Measurements from ENCODE around the gene POLR3H. TPM values are rescaled to one million over a fixed set of nuclear protein-coding genes. Genes with fewer than 3 reads are reported as not detected.

The POLR3H gene
- total RNA-seq, 1 donor from 2014 or later, result 9.7 TPM

DNA sequence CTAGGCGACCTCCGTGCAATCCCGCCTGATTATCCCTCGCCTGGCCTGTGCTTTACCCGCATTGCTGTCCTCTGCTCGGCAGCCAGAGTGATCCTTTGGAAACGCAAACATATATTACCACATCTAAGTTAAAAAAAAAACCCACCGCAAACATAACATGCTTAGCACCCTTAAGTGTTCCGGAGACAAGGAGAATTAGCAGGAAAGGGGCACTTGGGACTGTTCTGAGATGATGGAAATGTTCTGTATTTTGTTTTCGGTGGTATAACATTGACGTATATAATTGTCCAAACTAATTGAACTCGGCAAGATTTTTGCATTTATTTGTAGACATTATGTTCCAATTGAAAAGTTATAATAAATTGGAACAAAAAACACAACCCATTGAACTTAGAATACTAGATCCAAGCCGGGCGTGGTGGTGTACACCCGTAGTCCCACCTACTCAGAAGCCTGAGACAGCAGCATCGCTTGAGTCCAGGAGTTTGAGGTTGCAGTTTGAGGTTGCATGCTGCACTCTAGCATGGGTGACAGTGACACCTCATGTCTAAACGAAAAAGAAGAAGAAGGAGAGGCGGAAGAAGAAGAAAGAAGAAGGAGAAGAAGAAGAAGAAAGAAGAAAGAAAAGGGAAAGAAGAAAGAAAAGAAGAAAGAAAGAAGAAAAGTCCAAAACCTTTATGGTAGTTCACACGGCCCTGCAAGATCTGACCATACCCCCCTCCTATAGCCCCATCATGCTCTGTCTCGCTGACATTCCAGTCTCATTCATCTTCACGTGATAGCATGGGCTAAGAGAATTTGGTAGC is 604 bp upstream of the POLR3H start:
- Histone ChIP-seq H3K4me3 (ENCODE audit: low read depth, low read length) (peak overlapping the region; percentile 59), H3K27me3 (ENCODE audit: control insufficient read depth, insufficient read depth, low read length) (no peaks in the 10 kb centered on the region), H3K36me3 (ENCODE audit: control insufficient read depth, insufficient read depth, low read length) (no peaks in the 10 kb centered on the region)
- TF ChIP-seq, protein P1, sequence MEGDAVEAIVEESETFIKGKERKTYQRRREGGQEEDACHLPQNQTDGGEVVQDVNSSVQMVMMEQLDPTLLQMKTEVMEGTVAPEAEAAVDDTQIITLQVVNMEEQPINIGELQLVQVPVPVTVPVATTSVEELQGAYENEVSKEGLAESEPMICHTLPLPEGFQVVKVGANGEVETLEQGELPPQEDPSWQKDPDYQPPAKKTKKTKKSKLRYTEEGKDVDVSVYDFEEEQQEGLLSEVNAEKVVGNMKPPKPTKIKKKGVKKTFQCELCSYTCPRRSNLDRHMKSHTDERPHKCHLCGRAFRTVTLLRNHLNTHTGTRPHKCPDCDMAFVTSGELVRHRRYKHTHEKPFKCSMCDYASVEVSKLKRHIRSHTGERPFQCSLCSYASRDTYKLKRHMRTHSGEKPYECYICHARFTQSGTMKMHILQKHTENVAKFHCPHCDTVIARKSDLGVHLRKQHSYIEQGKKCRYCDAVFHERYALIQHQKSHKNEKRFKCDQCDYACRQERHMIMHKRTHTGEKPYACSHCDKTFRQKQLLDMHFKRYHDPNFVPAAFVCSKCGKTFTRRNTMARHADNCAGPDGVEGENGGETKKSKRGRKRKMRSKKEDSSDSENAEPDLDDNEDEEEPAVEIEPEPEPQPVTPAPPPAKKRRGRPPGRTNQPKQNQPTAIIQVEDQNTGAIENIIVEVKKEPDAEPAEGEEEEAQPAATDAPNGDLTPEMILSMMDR (IDR thresholded peaks at IDR 0.05; ENCODE audit: insufficient read depth, low read length, poor library complexity, severe bottlenecking), result no peak
- DNase-seq (ENCODE audit: low read depth), result no peak

DNA sequence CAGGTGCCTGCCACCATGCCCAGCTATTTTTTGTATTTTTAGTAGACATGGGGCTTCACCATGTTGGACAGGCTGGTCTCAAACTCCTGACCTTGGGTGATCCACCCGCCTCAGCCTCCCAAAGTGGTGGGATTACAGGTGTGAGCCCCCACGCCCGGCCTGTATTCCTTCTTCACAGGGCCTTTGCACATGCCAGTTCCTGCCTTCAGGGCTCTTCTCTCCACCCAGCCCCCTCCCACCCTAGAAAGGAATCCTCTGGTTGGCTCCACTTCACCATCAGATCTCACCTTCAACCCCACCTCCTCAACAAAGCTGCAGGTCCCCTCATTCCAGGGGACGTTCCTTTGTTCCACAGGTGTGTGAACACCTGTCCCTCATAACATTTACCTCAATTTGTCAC is 2.0 kb downstream of the POLR3H start:
- no peaks in the 10 kb centered on the region for H3K27me3 ChIP-seq (ENCODE audit: control insufficient read depth, insufficient read depth, low read length)
- no peak for DNase-seq (ENCODE audit: low read depth)
- TF ChIP-seq, protein P1 (IDR thresholded peaks at IDR 0.05; ENCODE audit: insufficient read depth, low read length, poor library complexity, severe bottlenecking), result no peak
- no peaks in the 10 kb centered on the region for H3K36me3 ChIP-seq (ENCODE audit: control insufficient read depth, insufficient read depth, low read length)
- H3K4me3 ChIP-seq (ENCODE audit: low read depth, low read length), result no peak overlapping the region

DNA sequence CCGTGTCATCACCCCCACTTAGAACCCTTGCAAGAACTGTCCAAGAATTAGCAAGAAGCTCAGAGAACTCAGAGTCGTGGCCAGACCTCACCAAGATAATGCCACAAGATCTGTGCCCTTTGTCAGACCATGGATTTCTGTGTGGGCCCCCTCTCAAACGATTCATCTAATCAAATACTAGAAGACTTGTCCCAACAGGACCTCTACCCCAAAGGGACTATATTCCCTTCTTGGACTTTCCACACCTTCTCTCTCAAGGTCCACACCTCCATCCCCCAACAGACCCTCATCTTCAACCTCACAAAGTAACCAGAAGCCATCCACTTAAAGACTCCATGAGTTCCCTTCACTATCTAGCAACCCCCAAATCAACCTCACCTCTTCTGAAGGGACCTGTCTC is 2.8 kb downstream of the POLR3H start:
- DNase-seq (ENCODE audit: low read depth), result no peak
- Histone ChIP-seq H3K36me3 (ENCODE audit: control insufficient read depth, insufficient read depth, low read length) (no peaks in the 10 kb centered on the region), H3K27me3 (ENCODE audit: control insufficient read depth, insufficient read depth, low read length) (no peaks in the 10 kb centered on the region), H3K4me3 (ENCODE audit: low read depth, low read length) (no peak overlapping the region)
- TF ChIP-seq, protein P1 (IDR thresholded peaks at IDR 0.05; ENCODE audit: insufficient read depth, low read length, poor library complexity, severe bottlenecking), result no peak

DNA sequence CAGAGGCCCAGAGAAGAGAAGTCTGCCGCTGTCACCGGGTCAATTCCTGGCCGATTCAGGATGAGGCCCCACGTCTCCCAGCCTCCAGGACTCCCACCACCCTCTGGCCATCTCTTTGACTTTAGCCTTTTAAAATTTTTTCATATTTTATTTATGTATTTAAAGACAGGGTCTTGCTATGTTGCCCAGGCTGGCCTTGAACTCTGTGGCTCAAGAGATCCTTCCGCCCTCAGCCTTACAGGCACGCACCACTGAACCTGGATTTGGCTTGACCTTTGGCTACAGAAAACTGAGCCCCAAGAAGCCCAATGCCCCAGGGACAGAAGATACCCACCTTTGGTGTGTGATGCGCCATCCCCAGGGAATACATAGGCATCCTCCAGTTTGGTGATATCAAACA is 3.9 kb downstream of the POLR3H start:
- TF ChIP-seq, protein P1 (IDR thresholded peaks at IDR 0.05; ENCODE audit: insufficient read depth, low read length, poor library complexity, severe bottlenecking), result no peak

DNA sequence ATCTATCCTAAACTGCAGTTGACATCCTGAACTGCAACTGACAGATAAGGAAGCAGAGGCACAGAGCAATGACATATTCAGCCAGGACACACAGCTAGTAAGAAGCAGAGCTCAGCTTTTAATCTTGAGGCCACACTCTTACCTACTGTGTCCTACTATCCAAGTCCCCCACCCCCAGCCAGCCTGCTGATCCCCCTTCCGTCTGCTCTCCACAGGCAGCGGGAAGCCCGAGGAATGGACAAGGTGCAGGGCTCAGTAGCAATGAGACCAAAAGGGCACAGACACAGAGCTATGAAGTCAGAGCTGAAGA is 4.3 kb downstream of the POLR3H start:
- TF ChIP-seq, protein P1 (IDR thresholded peaks at IDR 0.05; ENCODE audit: insufficient read depth, low read length, poor library complexity, severe bottlenecking), result no peak
- DNase-seq (ENCODE audit: low read depth), result no peak
- Histone ChIP-seq H3K27me3 (ENCODE audit: control insufficient read depth, insufficient read depth, low read length) (no peaks in the 10 kb centered on the region), H3K36me3 (ENCODE audit: control insufficient read depth, insufficient read depth, low read length) (no peaks in the 10 kb centered on the region), H3K4me3 (ENCODE audit: low read depth, low read length) (no peak overlapping the region)

More for the DNA sequence above, 3.9 kb downstream of the POLR3H start:
- Histone ChIP-seq H3K4me3 (ENCODE audit: low read depth, low read length) (no peak overlapping the region), H3K27me3 (ENCODE audit: control insufficient read depth, insufficient read depth, low read length) (no peaks in the 10 kb centered on the region), H3K36me3 (ENCODE audit: control insufficient read depth, insufficient read depth, low read length) (no peaks in the 10 kb centered on the region)
- DNase-seq (ENCODE audit: low read depth), result no peak

Measured in kidney epithelial cell (primary cell).